ENCODE results near the gene EN2.

- TF ChIP-seq POLR2A (IDR thresholded peaks at IDR 0.05; ENCODE audit: low read depth, low read length) (no peak), CTCF (conservative IDR thresholded peaks at IDR 0.05; ENCODE audit: low read depth, low read length) (no peak)
Measured at GRCh38 chr7:155423337-155424285, 34.3 kb upstream of the EN2 start.
